ENCODE measurements around the gene PRKCI.
"Not testable (repeated sequence)": the region's sequence is repeated elsewhere in the genome, so short reads cannot be mapped to it uniquely, and the experiment has no call there.

Gene PRKCI

DNA sequence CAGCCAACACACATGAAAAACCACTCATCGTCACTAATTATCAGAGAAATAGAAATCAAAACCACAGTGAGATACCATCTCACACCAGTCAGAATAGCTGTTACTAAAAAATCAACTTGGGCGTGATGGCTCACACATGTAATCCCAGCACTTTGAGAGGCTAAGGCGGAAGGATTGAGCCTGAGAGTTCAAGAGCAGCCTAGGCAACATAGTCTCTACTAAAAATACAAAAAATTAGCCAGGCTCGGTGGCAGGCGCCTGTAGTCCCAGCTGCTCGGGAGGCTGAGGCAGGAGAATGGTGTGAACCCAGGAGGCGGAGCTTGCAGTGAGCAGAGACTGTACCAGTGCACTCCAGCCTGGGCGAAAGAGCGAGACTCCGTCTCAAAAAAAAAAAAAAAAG is 55.1 kb downstream of the PRKCI start:
- not testable (repeated sequence) for H3K4me3 ChIP-seq (ENCODE audit: low read depth, low read length); DNase-seq (ENCODE audit: low read depth)

DNA sequence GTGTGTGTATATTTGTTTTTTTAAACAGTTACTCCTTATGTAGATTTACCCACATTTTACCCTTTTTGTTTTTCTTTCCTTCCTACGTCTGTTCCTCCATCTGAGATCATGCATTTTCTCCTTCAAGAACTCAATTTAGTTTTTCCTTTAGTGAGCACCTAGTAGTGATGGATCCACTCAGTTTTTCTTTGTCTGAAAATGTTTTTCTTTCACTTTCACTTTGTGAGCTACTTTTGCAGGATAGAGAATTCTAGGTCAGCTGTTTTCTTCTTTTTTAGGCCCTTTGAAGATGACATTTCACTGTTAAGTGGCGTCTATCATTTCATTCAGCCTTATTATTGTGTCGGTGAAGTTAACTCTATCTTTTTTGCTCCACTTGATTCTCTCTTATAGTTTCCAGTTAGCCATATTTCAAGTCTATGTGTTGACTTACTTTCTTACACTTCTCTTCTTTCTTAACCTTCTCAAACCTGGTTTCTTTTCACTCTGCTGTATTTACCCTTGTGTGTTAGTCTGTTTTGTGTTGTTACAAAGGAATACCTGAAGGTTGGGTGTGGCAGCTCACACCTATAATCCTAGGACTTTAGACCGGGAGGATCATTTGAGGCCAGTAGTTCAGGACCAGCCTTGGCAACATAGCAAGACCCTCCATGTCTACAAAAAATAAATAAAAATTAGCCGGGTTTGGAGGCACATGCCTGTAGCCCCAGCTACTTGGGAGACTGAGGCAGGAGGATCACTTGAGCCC is 55.8 kb downstream of the PRKCI start:
- H3K4me3 ChIP-seq (ENCODE audit: low read depth, low read length): no peak overlapping the region
- no peak for DNase-seq (ENCODE audit: low read depth)

GRCh38 chr3:170278627-170279026 is 56.4 kb downstream of the PRKCI start:
- H3K4me3 ChIP-seq (ENCODE audit: low read depth, low read length): no peak overlapping the region
- DNase-seq (ENCODE audit: low read depth): no peak

GRCh38 chr3:170290194-170290593 is 68.0 kb downstream of the PRKCI start:
- no peak overlapping the region for H3K4me3 ChIP-seq (ENCODE audit: low read depth, low read length)
- no peak for DNase-seq (ENCODE audit: low read depth)

DNA sequence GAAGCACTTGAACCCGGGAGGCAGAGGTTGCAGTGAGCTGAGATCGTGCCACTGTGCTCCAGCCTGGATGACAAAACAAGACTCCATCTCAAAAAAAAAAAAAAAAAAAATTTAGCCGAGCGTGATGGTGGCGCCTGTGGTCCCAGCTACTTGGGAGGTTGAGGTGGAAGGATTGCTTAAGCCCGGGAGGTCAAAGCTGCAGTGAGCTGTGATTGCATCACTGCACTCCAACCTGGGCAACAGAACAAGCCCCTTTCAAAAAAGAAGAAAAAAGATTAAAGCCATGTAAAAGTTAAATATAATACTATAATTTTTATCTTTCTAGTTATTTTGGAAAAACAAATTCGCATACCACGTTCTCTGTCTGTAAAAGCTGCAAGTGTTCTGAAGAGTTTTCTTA is 73.4 kb downstream of the PRKCI start:
- no peak overlapping the region for H3K4me3 ChIP-seq (ENCODE audit: low read depth, low read length)
- DNase-seq (ENCODE audit: low read depth): no peak

GRCh38 chr3:170296703-170297102 is 74.5 kb downstream of the PRKCI start:
- H3K4me3 ChIP-seq (ENCODE audit: low read depth, low read length): no peak overlapping the region
- DNase-seq (ENCODE audit: low read depth): no peak

DNA sequence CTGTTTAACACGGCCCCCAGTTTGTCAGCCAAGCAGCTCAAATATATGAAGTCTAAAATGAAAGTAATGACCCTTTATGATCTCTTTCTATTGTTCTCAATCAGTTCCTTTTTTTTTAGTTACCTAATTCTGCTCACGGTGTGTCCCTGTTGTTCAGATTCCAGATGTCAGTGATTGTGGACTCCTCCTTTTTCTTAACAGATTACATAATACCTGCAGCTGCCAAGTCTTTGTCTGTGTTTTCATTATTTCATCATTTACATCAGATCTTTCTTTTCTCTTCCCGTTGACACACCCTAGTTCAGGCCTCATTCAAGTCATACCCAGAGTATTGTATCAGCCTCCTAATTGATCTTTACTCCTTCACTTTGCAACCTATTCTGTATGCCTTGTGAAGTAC is 79.2 kb downstream of the PRKCI start:
- no peak for DNase-seq (ENCODE audit: low read depth)
- H3K4me3 ChIP-seq (ENCODE audit: low read depth, low read length): no peak overlapping the region

- DNase-seq (ENCODE audit: low read depth): no peak
- H3K4me3 ChIP-seq (ENCODE audit: low read depth, low read length): no peak overlapping the region
Observed at GRCh38 chr3:170302008-170302407, 79.8 kb downstream of the PRKCI start.

- no peak overlapping the region for H3K4me3 ChIP-seq (ENCODE audit: low read depth, low read length)
- no peak for DNase-seq (ENCODE audit: low read depth)
Observed at GRCh38 chr3:170306015-170306414, 83.8 kb downstream of the PRKCI start.

GRCh38 chr3:170307671-170308405 is 85.6 kb downstream of the PRKCI start:
- no peak for DNase-seq (ENCODE audit: low read depth)

GRCh38 chr3:170309046-170309445 is 86.8 kb downstream of the PRKCI start:
- no peak for DNase-seq (ENCODE audit: low read depth)
- no peak overlapping the region for H3K4me3 ChIP-seq (ENCODE audit: low read depth, low read length)

More at GRCh38 chr3:170307671-170308405, 85.6 kb downstream of the PRKCI start:
- H3K4me3 ChIP-seq (ENCODE audit: low read depth, low read length): no peak overlapping the region

DNA sequence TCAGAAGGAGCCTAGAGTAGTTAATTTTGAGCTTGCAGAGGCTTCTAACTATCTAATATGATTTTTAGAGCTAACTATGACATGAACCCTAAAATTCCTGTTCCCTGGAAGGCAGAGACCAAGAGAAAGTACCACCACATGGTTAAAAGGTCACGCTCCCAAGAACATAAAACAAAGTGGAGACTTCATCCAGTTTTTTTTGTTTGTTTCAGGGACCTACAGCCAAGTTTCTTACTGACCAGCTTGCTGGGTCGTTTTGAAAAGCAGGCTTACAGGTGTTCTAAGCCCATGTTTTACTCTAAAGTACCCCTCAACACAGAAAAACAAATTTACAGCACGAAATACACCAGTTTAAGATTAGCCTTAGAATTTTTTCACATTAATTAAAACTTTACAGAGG is 95.7 kb downstream of the PRKCI start:
- H3K4me3 ChIP-seq (ENCODE audit: low read depth, low read length): no peak overlapping the region
- DNase-seq (ENCODE audit: low read depth): no peak

- DNase-seq (ENCODE audit: low read depth): no peak
- no peak overlapping the region for H3K4me3 ChIP-seq (ENCODE audit: low read depth, low read length)
Observed at GRCh38 chr3:170320461-170321121, 98.4 kb downstream of the PRKCI start.

DNA sequence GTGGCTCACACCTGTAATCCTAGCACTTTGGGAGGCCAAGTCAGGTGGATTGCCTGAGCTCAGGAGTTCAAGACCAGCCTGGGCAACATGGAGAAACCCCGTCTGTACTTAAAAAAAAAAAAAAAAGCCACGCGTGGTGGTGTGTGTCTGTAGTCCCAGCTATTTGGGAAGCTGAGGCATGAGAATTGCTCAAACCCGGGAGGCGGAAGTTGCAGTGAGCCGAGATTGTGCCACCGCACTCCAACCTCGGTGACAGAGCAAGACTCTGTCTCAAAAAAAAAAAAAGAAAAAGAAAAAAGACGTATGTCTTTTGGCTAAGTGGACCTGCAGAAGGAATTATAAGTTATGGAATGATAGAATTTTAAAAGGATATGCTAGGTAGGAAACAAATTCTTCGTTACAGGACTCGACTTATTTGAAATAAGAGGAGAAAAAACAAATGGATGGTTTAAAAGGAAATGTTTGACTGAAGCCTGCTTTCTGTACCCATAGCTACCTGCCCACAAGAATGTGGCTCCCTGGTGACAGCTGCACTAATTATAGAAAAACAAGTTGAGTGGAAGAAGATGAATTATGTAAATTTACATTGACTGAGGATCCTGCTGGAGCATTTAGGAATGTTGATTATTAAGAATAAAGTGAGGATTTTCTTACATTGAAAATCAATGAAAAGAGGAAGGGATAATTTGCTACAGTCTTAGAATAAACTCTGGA is 99.3 kb downstream of the PRKCI start:
- no peak for DNase-seq (ENCODE audit: low read depth)
- H3K4me3 ChIP-seq (ENCODE audit: low read depth, low read length): no peak overlapping the region

DNA sequence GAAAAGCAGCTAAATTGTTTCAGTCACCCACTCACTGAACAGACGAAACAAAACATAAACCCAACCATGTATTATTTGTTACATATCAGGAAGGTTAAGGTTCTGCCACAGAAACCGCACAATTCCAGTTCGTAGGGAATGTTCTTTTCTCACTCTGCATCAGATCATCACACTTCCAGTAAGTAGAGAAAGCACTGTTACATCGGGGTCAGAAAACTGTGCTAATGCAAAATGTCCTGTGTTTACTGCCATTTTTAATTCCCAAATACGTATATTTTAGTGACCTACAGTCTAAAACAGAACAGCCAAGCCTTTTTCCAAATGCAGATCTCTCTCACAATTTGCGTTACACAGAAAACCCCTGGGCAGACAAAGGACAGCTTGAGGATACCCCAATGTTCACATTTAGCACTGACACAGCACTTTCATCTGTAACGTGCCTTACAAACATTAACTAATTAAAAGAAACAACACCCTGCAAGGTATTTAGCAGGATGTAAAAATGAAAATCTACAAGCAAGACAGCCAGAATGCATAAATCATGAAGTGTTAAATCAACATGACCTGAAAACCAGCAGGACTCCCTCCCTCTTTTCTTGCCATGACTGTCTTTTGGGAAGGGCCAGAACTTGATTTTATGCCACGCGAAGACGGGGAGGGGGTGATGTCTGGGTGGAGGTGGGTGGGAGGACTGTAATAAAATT is 100.5 kb downstream of the PRKCI start:
- DNase-seq (ENCODE audit: low read depth): no peak
- no peak overlapping the region for H3K4me3 ChIP-seq (ENCODE audit: low read depth, low read length)

DNA sequence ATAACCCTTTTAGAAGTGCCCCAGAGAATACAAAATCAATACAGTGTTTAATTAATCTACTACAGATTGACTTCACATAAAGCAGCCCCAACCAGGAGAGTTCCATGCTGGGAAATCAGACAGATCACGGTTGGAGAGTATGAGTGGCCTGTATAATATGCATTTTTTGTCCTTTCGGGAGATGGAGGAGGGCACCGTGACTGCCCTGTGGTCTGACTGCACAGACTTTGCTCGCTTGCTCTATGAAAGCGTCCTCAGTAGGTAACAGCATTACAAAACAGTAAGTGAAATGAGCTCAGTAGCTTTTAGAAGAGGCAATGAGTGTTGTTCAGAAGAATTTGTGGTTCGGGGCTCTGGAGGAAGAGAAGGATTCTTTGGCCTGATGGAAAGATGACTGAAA is 101.1 kb downstream of the PRKCI start:
- no peak overlapping the region for H3K4me3 ChIP-seq (ENCODE audit: low read depth, low read length)
- no peak for DNase-seq (ENCODE audit: low read depth)

DNA sequence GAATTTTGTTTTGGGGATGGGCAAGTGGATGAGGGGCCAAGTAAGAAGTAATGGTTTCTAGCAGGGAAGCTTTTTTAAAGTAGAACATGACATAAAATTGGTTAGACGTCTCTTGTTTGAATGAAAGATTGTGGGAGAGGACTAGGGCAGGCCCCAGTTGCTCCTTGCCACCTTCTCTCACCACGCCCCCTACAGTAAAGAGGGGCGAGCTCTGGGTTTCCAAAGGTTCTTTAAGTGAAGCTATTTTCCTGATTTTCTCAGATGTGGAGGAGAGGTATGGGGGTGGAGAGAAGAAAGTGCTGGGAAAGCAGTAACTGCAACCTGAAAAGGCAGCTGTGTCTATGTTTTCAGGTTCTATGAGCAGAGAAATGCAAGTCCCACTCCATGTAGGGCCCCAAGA is 102.7 kb downstream of the PRKCI start:
- DNase-seq (ENCODE audit: low read depth): no peak
- no peak overlapping the region for H3K4me3 ChIP-seq (ENCODE audit: low read depth, low read length)

- no peak overlapping the region for H3K4me3 ChIP-seq (ENCODE audit: low read depth, low read length)
- DNase-seq (ENCODE audit: low read depth): no peak
Observed at GRCh38 chr3:170327040-170327808, 105.0 kb downstream of the PRKCI start.
